Measurements from ENCODE around the gene TBC1D1. TPM values are rescaled to one million over a fixed set of nuclear protein-coding genes. Genes with fewer than 3 reads are reported as not detected.

The TBC1D1 gene
- total and polyA plus RNA-seq, 2 experiments from 2014 or later: 53.9 to 151 TPM

- H3K4me1 ChIP-seq (ENCODE audit: insufficient read depth): no peaks in the 10 kb centered on the region
- no peaks in the 10 kb centered on the region for H3F3A ChIP-seq (replicated peaks; ENCODE audit: low read depth)
- no peaks in the 10 kb centered on the region for H3K79me2 ChIP-seq (replicated peaks; ENCODE audit: insufficient read depth)
- H3K27me3 ChIP-seq (ENCODE audit: insufficient read depth): no peaks in the 10 kb centered on the region
- Mint-ChIP-seq H3K27ac (peak overlapping the region; percentile 37; the same call in 1 of the 2 replicates), H3K36me3 (ENCODE audit: low read depth) (peaks cover 44% of the 10 kb centered on the region), H3K9me3 (peaks cover 48% of the 10 kb centered on the region), H3K4me3 (no peak overlapping the region), H3K27me3 (ENCODE audit: insufficient read depth, low read depth, poor library complexity) (peaks cover 2% of the 10 kb centered on the region), H3K4me1 (peaks cover 3% of the 10 kb centered on the region)
- DNase-seq (ENCODE audit: low spot score) (peak; percentile 82), ATAC-seq (peak; percentile 88)
- H3K9me2 ChIP-seq (ENCODE audit: insufficient read depth): no peaks in the 10 kb centered on the region
- H3K4me3 ChIP-seq: no peak overlapping the region
- H4K20me1 ChIP-seq (replicated peaks; ENCODE audit: insufficient read depth): no peaks in the 10 kb centered on the region
- TF ChIP-seq JUNB (IDR thresholded peaks at IDR 0.05; ENCODE audit: unreplicated experiment) (no peak), ZNF331 (CRISPR knock-in tag; IDR thresholded peaks at IDR 0.05; ENCODE audit: low read depth) (no peak), ZNF114 (CRISPR knock-in tag; IDR thresholded peaks at IDR 0.05) (no peak), REST (IDR thresholded peaks at IDR 0.05; ENCODE audit: unreplicated experiment) (no peak), EZH2phosphoT487 (IDR thresholded peaks at IDR 0.05; ENCODE audit: unreplicated experiment) (no peak), POLR2AphosphoS5 (IDR thresholded peaks at IDR 0.05; ENCODE audit: low read depth) (no peak)
- TF ChIP-seq, protein P1, sequence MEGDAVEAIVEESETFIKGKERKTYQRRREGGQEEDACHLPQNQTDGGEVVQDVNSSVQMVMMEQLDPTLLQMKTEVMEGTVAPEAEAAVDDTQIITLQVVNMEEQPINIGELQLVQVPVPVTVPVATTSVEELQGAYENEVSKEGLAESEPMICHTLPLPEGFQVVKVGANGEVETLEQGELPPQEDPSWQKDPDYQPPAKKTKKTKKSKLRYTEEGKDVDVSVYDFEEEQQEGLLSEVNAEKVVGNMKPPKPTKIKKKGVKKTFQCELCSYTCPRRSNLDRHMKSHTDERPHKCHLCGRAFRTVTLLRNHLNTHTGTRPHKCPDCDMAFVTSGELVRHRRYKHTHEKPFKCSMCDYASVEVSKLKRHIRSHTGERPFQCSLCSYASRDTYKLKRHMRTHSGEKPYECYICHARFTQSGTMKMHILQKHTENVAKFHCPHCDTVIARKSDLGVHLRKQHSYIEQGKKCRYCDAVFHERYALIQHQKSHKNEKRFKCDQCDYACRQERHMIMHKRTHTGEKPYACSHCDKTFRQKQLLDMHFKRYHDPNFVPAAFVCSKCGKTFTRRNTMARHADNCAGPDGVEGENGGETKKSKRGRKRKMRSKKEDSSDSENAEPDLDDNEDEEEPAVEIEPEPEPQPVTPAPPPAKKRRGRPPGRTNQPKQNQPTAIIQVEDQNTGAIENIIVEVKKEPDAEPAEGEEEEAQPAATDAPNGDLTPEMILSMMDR (conservative IDR thresholded peaks at IDR 0.05; ENCODE audit: low read depth in 2 of 2): peak; percentile 89 to 100
- TF ChIP-seq, protein P2, sequence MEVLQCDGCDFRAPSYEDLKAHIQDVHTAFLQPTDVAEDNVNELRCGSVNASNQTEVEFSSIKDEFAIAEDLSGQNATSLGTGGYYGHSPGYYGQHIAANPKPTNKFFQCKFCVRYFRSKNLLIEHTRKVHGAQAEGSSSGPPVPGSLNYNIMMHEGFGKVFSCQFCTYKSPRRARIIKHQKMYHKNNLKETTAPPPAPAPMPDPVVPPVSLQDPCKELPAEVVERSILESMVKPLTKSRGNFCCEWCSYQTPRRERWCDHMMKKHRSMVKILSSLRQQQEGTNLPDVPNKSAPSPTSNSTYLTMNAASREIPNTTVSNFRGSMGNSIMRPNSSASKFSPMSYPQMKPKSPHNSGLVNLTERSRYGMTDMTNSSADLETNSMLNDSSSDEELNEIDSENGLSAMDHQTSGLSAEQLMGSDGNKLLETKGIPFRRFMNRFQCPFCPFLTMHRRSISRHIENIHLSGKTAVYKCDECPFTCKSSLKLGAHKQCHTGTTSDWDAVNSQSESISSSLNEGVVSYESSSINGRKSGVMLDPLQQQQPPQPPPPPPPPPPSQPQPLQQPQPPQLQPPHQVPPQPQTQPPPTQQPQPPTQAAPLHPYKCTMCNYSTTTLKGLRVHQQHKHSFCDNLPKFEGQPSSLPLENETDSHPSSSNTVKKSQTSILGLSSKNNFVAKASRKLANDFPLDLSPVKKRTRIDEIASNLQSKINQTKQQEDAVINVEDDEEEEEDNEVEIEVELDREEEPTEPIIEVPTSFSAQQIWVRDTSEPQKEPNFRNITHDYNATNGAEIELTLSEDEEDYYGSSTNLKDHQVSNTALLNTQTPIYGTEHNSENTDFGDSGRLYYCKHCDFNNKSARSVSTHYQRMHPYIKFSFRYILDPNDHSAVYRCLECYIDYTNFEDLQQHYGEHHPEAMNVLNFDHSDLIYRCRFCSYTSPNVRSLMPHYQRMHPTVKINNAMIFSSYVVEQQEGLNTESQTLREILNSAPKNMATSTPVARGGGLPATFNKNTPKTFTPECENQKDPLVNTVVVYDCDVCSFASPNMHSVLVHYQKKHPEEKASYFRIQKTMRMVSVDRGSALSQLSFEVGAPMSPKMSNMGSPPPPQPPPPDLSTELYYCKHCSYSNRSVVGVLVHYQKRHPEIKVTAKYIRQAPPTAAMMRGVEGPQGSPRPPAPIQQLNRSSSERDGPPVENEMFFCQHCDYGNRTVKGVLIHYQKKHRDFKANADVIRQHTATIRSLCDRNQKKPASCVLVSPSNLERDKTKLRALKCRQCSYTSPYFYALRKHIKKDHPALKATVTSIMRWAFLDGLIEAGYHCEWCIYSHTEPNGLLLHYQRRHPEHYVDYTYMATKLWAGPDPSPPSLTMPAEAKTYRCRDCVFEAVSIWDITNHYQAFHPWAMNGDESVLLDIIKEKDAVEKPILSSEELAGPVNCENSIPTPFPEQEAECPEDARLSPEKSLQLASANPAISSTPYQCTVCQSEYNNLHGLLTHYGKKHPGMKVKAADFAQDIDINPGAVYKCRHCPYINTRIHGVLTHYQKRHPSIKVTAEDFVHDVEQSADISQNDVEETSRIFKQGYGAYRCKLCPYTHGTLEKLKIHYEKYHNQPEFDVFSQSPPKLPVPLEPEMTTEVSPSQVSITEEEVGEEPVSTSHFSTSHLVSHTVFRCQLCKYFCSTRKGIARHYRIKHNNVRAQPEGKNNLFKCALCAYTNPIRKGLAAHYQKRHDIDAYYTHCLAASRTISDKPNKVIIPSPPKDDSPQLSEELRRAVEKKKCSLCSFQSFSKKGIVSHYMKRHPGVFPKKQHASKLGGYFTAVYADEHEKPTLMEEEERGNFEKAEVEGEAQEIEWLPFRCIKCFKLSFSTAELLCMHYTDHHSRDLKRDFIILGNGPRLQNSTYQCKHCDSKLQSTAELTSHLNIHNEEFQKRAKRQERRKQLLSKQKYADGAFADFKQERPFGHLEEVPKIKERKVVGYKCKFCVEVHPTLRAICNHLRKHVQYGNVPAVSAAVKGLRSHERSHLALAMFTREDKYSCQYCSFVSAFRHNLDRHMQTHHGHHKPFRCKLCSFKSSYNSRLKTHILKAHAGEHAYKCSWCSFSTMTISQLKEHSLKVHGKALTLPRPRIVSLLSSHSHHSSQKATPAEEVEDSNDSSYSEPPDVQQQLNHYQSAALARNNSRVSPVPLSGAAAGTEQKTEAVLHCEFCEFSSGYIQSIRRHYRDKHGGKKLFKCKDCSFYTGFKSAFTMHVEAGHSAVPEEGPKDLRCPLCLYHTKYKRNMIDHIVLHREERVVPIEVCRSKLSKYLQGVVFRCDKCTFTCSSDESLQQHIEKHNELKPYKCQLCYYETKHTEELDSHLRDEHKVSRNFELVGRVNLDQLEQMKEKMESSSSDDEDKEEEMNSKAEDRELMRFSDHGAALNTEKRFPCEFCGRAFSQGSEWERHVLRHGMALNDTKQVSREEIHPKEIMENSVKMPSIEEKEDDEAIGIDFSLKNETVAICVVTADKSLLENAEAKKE (CRISPR knock-in tag; IDR thresholded peaks at IDR 0.05): no peak
- 0 out of 2 replicates have a peak, but pooled peaks cover 4% of the 10 kb centered on the region for H3K36me3 ChIP-seq (ENCODE audit: insufficient read depth)
- no peak overlapping the region for H2AFZ ChIP-seq
- no peak overlapping the region for H3K27ac ChIP-seq (ENCODE audit: low read depth)
- no peak overlapping the region for H3K4me2 ChIP-seq
Observed at GRCh38 chr4:38179690-38180377, 288.9 kb downstream of the TBC1D1 start.

All from GM23338 (cell line).